NCI-H460 (cell line): ENCODE results near the gene ABCC1. TPM values are rescaled to one million over a fixed set of nuclear protein-coding genes. Genes with fewer than 3 reads are reported as not detected.
"Not testable (repeated sequence)": the region's sequence is repeated elsewhere in the genome, so short reads cannot be mapped to it uniquely, and the experiment has no call there.

Experiments used
- DNase-seq: peaks from one replicate; pipeline ENCODE4 v3.0.0-alpha.2; 2016; ENCODE audit warnings: low read depth; ENCODE audit errors: extremely low read depth
- total RNA-seq: library from RNA; depleted of rRNA; stranded (reverse); fragments of >200 nt; shearing (Covaris generic); gene quantifications from 2 replicates; pipeline ENCODE4 v1.2.3, GENCODE V29; 2014

Gene ABCC1
- total RNA-seq, 1 experiment from 2014 or later, result 27.7 TPM

DNA sequence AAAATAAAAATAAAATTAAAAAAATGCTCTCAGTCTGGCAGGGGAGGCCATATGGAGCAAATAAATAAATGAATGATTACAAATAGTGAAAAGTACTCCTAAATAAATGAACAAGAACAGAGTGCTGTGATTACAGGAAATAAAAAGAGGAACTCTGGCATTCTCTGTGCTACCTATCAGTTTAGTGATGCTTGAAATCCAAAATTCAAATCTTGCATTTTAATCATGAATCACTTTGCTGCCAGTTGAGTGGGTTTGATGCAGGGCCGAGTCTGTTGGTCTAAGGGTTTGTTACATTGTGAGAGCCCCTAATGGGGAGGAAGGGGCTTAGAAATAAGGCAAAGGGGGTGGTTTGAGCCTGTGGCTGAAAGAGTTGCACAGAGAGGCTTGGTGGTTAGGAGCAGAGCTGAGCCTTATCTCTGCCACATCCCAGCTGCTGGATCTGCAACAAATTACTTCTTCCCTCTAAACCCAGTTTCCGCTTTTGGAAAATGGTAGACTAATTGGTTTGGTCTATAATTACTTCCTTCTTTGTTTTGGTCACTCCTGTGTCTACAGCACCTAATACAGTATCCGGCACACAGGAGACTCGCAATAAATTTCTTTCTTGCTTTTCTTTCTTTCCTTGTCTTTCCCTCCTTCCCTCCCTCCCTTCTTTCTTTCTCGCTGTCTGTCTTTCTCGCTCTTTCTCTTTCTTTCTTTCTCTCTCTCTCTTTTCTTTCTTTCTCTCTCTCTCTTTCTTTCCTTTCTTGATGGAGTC, 6.3 kb upstream of the ABCC1 start:
- no peak for DNase-seq

DNA sequence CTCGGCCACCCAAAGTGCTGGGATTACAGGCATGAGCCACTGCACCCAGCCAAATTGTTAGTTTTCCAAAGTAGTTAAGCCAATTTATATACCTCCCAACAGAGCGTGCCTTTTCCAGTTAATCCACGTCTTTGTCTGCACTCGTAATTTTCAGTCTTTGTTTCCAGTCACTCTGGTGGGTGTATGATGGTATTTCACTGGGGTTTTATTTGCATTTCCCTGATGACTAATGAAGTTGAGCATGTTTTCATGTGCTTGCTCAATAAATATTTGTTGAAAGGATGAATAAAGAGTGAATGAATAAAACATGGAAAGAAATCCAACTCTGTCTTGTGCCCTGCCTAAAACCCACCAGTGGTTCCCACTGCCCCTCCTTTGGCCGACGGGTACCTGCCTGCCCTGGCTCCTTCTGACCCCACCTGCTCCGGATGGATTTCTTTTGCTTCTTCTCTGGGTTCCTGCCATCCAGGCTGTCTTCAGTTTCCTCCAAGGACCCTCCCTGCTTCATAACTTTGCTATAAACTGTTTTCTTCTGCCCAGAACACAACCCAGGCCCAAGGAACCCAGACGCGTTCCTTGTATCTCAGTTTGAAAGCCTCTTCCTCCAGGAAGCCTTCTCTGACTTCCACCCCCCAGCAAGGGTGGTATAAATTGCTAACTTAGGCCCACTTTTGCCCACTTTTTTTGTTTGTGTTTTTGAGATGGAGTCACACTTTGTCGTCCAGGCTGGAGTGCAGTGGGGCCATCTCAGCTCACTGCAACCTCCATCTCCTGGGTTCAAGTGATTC, 3.0 kb upstream of the ABCC1 start:
- peak; percentile 73 for DNase-seq

DNA sequence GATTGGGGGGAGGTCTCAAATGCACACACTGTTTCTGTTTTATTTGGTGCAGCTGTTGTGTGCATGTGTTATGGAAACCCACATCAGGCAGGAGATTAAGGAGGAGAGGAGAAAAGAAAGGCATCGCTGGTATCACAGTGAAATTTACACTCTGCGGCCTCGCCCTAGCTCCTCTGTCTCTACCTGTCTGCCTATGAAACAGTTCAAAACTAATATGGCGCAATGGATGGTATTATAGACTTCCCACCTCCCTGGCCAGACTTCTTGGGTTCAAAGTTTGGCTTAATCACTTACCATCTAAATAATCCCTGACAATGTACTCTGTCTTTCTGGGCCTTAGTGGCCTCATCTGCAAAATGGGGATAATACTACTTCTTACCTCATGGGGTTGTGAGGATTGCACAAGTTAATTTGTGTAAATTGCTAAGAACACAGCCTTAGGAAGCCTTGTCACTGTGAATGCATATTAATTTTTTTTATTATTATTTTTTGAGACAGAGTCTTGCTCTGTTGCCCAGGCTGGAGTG, 1.4 kb upstream of the ABCC1 start:
- DNase-seq, result no peak

DNA sequence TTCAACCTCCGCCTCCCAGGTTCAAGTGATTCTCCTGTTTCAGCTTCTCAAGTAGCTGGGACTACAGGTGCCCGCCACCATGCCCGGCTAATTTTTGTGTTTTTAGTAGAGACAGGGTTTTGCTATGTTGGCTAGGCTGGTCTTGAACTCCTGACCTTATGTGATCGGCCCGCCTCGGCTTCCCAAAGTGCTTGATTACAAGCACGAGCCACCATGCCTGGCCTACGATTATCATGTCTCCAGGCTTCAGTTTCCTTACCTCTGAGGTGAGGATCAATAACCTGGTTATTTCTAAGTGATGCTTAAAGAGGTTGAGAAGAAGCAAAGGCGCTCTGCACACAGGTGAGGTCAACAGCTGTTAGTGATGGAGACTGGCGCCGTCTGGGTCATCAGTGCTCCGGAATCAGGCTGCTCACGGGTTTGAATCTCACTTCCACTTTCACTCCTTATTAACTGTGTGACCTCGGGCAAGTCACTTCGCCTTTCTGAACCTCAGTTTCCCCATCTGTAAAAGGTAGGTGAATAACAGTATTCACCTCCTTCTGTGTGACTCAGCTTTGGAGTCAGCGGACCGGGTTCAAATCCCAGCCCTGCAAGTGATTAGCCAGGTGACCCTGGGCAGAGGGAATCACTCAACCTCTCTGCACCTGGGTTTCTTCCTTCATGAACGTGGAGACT, 745 bp upstream of the ABCC1 start:
- DNase-seq, result no peak

- no peak for DNase-seq
These were observed 892 bp downstream of the ABCC1 start for GRCh38 chr16:15950161-15950854.

DNA sequence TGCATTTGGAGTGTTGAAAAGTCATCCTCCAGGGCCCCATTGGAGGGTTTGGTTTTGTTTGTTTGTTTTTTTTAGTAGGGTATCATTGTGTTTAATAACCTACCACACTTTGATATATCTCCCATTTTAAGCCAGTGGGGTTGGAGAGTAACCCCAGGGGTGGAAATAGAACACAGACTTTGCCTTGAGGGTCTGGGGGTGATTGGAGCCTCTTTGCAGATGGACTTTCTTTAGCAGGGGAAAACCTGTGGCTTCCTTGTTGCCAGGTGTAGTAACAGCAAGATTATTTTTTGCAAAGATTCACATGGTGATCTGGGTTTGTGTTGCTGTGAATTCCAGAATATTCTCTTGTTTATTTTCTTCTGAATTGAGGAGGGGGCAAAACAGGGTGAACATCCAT, 1.5 kb downstream of the ABCC1 start:
- no peak for DNase-seq

DNA sequence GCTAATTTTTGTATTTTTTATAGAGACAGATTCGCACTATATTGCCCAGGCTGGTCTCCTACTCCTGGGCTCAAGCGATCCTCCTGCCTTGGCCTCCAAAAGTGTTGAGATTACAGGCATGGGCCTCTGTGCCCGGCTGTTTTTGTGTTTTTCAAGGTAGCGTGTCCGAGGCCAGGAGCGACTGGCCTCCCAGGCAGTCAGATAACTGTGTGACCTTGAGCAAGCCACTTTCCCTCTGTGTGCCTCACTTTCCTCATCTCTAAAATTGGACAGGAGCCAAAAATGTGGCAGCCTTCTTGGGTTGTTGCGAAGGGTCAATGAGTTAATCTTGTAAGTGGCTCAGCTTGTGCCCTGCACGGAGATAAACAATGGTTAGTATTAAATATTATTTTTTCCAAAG, 2.4 kb downstream of the ABCC1 start:
- no peak for DNase-seq

- DNase-seq, result no peak
These were observed 2.9 kb downstream of the ABCC1 start for GRCh38 chr16:15952265-15952711.

DNA sequence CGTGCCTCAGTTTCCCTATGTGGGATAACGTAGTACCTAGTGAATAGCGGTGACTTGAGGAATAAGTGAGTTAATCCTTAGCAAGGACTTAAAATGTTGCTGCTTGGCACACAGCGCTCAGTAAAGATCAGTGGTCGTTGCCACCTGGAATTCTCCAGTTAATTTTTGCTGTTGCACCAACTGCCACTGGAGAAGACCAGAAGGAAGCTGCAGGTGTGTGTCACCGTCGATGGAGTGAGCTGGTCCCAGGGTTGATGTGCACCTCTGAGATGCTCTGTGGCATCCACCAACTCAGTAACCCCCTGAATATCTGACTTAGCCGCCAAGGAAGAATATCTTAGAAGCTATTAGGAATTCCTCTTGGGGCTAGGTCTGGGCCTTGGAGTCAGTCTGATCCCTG, 4.1 kb downstream of the ABCC1 start:
- no peak for DNase-seq

DNA sequence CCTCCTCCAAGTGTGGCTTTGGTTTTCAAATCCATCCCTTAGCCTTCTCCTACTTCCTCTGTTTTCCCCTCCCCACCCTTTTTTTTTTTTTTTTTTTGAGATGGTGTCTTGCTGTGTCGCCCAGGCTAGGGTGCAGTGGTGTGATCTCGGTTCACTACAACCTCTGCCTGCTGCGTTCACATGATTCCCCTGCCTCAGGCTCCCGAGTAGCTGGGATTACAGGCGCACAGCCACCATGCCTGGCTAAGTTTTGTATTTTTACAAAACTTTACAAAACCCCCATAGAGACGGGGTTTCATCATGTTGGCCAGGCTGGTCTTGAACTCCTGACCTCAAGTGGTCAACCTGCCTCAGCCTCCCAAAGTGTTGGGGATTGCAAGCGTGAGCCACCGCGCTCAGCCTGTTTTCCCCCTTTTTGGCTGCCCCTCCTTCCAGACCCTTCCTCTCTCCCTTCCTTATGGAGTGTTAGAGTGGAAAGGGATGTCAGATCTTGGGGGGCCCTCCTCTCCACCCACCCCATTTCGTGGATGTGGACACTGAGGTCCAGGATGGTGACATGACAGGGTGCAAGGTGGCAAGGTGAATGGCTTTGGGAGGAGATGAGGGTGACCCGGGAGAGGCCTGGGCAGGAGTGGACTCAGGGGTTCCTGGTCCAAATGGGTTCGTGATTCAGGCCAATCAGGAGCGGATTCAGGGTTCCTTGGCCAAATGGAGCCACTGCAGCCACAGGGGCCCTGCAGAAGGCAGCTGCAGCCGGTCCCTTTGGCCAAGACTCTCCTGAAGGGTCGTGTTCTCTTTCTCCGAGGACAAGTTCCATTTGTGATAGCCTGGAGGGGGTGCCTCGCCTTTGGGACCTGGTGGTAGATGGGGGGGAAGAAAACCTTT, 4.8 kb downstream of the ABCC1 start:
- DNase-seq, result no peak

GRCh38 chr16:15954814-15955151, 5.4 kb downstream of the ABCC1 start:
- no peak for DNase-seq

GRCh38 chr16:15955425-15955824, 6.0 kb downstream of the ABCC1 start:
- no peak for DNase-seq

DNA sequence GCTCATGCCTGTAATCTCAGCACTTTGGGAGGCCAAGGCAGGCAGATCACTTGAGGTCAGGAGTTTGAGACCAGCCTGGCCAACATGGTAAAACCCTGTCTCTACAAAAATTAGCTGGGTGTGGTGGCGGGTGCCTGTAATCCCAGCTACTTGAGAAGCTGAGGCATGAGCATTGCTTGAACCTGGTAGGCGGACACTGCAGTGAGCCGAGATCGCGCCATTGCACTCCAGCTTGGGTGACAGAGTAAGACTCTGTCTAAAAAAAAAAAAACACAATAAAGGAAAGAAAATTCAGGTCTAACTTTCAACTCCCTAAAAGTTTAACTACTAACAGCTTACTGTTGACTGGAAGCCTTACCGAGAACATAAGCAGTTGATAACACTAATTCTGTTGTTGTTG, 6.7 kb downstream of the ABCC1 start:
- not testable (repeated sequence) for DNase-seq

DNA sequence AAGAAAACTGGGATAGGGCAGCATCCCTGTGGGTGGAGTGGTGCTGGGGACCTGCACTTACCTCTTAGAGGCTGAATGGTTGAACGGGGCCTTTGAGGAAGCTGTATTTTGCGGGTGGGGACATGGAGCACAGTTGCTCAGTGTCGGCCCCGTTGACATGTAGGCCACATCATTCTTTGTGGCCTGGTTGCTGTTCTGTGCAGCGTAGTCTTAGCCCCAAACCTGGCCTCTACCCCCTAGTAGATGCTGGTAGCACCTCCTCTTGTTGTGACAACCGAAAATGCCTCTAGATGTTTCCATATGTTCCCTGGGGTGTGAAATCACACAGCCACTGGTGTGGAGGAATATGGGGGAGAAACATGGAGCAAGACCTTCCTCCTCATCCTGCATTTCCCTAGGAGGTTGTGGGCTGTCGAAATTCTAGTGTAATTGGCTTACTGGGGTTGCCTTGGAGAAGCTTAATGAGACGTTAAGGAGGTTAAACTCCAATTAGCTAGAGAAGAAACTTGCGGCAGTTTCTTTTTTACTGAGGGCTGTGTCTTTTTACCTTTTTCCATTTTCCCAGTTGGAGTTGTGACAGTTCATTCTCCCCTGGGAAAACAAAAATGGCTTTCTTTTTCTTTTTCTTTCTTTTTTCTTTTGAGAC, 9.4 kb downstream of the ABCC1 start:
- DNase-seq, result no peak

DNA sequence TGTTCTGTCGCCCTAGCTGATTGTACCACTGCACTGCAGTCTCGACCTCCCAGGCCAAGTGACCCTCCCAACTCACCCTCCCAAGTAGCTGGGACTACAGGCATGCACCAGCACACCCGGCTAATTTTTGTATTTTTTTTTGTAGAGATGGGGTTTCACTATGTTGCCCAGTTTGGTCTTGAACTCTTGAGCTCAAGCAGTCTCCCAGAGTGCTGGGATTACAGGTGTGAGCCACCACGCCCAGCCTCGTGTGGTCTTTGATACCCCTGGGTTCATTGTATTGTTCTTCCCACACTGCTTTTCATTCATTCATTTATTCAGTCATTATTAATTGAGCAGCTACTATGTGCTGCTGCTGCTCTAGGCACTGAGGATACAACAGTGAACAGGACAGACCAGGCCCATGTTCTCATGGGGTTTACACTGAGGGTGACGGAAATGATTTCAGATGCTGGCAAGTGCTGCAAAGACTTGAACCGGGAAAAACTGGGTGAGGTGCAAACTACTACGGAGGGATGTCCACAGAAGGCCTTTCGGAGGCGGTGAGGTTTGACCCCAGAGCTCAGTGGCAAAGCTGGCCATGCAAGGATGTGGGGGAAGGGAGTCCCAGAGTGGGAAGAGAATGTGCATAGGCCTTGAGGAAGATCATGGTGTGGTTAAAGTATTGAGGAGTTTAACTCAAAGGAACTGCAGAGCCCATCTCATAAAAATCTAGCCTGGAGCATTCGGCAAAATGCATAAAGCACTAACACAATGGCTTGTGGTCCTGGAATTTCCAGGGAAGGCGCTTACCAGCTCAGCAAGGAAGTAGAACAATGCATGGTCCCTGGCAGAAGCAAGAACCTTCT, 10.9 kb downstream of the ABCC1 start:
- no peak for DNase-seq

- no peak for DNase-seq
These were observed 11.7 kb downstream of the ABCC1 start for GRCh38 chr16:15961060-15961511.

DNA sequence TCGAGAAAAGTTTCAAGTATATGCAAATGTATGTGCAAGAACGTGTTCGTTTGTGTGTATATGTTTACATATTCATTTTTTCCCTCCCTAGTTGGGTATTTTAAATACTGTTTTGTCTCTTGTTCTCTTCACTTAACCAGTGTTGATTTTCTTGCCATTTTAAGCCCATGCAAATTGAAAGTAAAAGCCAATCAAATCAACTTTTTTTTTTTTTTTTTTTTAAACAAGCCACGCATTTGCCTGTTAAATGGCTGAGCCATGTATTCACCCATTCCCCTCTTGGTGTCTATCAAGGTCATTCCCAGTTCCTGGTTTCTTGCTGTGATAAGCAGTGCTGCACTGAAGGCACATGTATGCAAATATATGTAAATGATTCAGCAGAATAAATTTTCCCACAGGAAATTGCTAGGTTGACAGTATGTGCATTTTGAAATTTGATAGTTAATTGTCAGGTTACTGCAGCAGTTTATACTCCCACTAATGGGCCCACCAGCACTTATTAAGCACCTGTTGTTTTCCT, 12.2 kb downstream of the ABCC1 start:
- no peak for DNase-seq

- DNase-seq, result no peak
These were observed 14.0 kb downstream of the ABCC1 start for GRCh38 chr16:15963307-15963910.
